ENCODE results near the gene PTPRN2.

- TF ChIP-seq GATA3 (IDR thresholded peaks at IDR 0.05; ENCODE audit: low read depth, low read length) (no peak), GATA2 (IDR thresholded peaks at IDR 0.05; ENCODE audit: low read depth, low read length) (no peak)
Observed at GRCh38 chr7:158389514-158390425, 197.9 kb downstream of the PTPRN2 start.

Measured in SH-SY5Y (cell line).